ENCODE results near the gene CYSRT1.
A peak's percentile ranks its signal among the peaks of the same experiment; 100 is the strongest.

CYSRT1 gene

DNA sequence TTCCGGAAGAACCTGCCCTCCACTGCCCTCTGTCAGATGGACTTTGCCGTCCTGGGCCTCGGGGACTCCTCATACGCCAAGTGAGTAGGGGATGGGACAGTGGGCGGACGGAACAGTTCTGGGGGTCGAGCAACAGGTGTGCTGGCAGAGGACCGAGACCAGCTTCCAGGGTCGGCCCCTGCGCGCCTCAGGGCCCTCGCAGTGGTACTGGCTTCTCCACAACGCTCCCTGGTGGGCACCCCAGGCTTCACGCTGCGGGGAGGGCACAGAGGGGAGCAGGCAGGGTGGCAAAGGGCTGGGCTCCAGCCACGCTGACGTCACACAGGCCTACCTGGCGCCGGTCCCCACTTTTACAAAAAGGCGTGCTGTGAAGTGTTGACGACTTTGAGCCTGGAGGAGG is 12.5 kb upstream of the CYSRT1 start:
- DNase-seq (ENCODE audit: low read depth), result no peak

- no peak for DNase-seq (ENCODE audit: low read depth)
Measured at GRCh38 chr9:137213160-137214060, 11.6 kb upstream of the CYSRT1 start.

DNA sequence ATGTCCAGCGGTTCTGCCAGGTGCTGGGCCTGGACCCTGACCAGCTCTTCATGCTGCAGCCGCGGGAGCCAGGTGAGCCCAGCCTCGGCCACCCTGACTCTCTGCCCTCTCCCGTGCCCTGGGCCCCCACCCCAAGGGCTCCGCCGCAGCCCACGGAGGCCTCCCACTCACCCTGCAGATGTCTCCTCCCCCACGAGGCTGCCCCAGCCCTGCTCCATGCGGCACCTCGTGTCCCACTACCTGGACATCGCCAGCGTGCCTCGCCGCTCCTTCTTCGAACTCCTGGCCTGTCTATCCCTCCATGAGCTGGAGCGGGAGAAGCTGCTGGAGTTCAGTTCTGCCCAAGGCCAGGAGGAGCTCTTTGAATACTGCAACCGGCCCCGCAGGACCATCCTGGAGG is 10.4 kb upstream of the CYSRT1 start:
- no peak for DNase-seq (ENCODE audit: low read depth)

GRCh38 chr9:137215196-137215986 is 9.6 kb upstream of the CYSRT1 start:
- DNase-seq (ENCODE audit: low read depth), result no peak

DNA sequence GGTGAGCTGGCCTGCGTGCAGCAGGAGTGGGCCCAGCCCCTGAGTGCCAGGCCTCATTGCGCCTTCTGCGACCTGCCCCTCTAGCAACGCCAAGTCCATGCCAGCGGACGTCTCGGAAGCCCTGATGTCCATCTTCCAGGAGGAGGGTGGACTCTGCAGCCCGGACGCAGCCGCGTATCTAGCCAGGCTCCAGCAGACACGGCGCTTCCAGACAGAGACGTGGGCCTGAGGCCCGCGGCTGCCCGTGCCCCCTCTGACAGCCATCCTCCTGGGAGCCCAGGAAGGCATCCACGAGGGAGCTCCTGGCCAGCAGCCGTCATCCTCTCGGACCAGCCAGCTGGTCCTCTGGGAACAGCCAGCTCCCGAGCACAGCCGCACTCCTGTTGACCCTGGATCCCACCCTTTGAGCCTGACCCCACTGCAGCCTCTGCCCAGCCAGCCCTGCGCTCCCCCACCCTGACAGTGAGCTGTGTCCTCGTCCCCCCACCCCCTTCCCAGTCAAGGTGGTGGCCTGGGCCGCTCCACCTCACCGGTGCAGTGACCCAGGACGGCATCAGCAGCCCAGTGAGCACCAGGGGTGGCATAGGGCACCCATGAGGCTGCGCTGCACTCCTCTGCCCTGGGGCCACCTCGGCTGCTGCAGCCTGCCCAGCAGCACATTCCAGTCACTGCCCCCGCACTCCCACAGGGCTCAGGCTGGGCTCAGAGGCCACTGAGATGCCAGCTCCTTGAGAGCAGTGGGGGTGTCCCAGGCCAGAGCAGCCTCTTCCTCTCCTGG is 8.6 kb upstream of the CYSRT1 start:
- no peak for DNase-seq (ENCODE audit: low read depth)

DNA sequence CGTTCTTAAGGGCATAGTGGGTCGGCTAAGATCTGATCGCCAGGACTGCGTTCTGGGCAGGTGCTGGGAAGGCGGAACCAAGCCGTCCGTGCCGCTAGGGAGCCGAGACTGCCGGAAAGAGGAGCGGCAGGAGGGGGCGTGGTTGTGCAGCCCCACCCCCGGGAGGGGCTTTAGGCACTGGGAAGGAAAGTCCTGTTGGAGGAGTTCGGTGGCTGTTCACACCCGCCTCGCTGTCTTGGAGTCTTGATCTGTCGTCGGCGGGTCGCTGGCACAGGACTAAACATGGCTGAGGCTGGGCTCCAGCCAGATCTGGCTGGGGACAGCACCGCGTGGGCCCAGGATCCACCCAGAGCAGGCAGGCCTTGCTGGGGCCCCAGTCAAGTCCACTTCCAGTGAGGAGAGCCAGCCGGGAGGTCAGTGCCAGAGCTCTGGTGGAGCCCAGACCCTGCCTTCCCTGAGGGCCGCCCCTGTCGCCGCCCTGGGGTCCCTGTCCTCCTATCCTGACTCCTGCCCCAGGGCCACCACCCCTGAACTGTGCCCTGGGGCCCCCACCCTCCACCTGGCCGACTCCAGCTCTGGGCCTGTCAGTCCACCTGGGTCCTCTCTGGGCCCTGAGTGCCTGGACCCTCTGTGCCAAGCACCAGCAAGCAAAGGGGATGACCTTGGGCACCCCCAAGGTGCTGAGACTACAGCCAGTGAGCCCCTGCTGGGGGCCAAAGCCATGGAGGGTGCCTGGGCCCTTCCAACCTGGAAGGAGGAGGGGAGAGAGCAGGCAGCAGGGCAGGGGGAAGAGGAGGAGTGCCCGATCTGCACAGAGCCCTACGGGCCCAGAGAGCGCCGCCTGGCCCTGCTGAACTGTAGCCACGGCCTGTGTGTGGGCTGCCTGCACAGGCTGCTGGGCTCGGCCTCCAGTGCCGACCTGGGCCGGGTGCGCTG is 7.4 kb upstream of the CYSRT1 start:
- DNase-seq (ENCODE audit: low read depth), result no peak

DNA sequence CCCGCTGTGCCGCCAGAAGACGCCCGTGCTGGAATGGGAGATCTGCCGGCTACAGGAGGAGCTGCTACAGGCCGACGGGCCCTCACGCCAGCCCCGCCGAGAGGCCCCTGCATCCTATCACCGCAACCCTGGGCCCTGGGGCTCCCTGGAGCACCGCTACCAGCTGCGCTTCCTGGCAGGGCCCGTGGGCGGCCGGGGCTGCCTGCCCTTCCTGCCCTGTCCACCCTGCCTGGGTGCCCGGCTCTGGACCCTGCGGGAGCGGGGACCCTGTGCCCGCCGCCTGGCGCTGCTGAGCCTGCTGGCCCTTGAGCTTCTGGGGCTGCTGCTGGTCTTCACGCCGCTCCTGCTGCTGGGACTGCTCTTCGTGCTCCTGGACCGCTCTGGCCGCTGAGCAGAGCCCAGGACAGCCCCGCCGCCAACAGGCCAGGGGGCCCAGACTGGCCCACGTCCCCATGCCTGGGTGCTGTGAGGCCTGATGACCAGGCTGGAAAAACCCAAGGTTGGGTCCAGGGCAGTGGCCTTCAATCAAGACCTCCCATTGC is 6.7 kb upstream of the CYSRT1 start:
- DNase-seq (ENCODE audit: low read depth), result no peak

GRCh38 chr9:137218754-137219271 is 6.2 kb upstream of the CYSRT1 start:
- DNase-seq (ENCODE audit: low read depth), result no peak

GRCh38 chr9:137219757-137220316 is 5.1 kb upstream of the CYSRT1 start:
- DNase-seq (ENCODE audit: low read depth), result no peak

DNA sequence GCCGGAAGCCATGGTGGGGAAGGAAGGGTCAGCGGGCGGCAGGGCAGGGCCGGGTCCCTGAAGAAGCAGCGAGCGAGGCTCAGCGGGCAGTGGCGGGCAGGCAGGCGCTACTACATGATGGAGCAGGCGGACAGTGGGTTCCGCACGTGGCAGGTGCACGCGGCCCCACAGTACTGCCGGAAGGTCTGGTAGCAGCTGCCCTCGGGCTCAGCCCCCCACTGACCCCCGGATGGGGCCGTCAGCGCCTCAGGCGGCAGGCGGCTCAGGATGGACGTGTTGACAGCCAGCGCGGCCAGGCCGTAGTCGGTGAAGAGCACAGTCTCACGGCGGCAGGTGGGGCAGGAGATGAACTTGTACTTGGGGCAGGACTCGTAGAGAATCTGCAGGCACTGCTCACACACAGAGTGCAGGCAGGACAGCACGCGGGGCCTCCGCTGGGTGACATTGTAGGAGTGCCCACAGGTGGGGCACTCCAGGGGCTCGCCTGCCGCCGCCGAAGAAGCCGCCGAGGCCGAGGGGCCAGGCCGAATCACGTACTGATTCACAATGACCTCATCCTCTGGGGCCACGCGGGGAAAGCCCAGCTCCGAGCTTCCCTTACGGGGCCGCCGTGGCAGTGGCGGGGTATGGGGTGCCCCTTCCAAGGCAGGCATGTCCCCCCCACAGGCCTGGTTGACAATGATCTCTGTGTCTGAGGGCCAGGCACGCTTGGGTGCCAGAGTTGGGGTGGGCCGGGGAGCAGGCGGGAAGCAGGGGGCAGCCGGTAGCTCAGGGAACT is 4.5 kb upstream of the CYSRT1 start:
- DNase-seq (ENCODE audit: low read depth), result no peak

GRCh38 chr9:137221095-137221505 is 3.9 kb upstream of the CYSRT1 start:
- DNase-seq (ENCODE audit: low read depth), result no peak

DNA sequence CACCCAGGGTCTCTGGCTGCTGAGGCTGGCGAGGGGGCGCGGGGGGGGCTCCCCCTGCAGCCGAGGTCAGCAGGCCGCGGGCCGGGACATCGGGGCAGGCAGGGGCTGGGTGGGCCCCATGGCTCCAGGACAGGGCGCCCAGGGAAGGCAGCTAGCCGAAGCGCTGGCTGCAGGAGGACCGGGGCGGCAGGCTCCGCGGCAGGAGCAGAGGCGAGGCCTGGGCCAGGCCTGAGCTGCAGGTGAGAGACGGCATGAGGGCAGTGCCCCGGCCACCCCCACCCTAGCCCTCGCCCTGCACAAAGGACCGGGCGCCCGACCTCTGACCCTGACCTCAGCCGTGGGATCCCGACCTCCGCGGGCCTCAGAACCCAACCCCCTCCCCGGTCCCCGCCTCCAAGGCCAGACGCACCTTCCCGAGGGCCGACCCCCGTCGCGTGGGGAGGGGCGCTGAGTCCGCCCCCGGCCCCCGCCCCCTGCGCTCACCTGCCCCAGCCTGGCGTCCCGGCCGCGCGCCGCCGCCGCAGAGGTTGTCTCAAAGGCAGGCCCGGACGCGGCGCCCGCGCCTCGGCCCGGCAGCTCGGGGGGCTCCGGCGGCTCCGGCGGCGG is 3.4 kb upstream of the CYSRT1 start:
- no peak for DNase-seq (ENCODE audit: low read depth)

DNA sequence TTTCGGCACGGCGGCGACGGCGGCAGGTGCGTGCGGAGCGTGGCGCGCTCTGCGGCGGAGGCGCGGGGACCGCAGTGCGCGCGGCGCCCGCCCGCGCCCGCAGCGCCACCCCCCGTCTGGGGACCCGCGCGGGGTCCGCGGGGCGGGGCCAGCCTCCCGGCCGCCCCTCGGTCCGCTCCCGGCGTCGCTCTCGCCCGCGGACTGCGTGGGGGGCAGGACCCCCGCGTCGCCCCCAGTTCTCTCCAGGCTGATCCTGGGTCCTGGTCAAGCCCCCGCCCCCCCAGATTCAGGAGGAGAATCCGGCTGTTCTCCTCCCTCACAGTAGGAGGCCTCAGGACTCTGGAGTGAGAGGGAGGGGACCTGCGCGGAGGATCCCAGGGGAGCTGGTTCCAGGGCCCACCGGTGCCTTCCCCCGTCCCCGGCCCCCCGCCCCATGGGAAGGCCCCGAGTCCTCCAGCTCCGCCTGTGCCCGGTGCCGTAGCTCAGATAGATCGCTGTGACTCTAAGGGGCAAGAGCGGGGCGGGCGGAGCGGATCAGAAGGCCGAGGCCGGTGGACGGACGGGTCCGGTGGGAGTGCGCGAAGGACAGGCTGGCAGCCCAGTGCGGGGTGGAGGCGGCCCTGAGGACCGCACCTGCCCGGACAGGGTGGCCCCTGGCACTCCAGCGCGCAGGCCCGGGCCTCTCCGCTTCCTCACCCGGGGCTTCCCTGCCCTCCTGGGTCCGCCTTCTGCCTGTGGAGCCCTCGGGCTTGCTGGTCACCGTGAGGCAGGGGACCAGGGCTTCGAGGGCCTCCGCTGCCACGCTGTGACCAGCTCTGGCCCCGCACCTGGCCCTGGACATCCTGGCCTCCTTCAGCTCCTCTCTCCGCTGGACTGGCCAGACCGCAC is 2.5 kb upstream of the CYSRT1 start, which contains the start of gene RNF208:
TSS of gene RNF208 (minus strand) at position 51 of the 888 bp plus-strand sequence. CDS start 1,028 bp downstream, outside the sequence.
- no peak for DNase-seq (ENCODE audit: low read depth)

GRCh38 chr9:137223078-137223970 is 1.6 kb upstream of the CYSRT1 start:
- peak; percentile 92 for DNase-seq (ENCODE audit: low read depth)

DNA sequence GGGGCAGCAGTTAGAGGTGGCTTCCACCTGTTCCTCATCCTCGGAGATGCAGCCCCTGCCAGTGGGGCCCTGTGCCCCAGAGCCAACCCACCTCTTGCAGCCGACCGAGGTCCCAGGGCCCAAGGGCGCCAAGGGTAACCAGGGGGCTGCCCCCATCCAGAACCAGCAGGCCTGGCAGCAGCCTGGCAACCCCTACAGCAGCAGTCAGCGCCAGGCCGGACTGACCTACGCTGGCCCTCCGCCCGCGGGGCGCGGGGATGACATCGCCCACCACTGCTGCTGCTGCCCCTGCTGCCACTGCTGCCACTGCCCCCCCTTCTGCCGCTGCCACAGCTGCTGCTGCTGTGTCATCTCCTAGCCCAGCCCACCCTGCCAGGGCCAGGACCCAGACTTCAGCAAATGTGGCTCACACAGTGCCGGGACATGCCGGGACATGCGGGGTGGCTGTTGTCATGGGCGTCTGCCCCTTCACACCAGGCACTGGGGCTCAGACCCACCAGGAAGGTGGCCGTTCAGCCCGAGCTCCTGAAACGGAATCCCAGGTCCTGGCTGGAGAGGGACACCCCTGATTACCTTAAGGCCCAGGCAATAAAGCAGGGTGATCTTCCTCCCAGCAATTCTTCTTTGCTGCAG is 841 bp downstream of the CYSRT1 start:
- DNase-seq (ENCODE audit: low read depth), result no peak

- no peak for DNase-seq (ENCODE audit: low read depth)
Measured at GRCh38 chr9:137226338-137227053, 1.5 kb downstream of the CYSRT1 start.
